BLaER1 treated with 17β-estradiol and CSF1 and Interleukin-3, amounts not matched to agents 10 nM and 100 nM (cell line): ENCODE data around the gene PTPN3.
"Not testable (repeated sequence)": the region's sequence is repeated elsewhere in the genome, so short reads cannot be mapped to it uniquely, and the experiment has no call there.

Experiments
- H3K27ac ChIP-seq, 11 experiments: shearing (Covaris generic); formaldehyde crosslinking; 2 replicates each; pipeline ENCODE4 v1.8.1; 2022
- H3K27me3 ChIP-seq, 11 experiments: shearing (Covaris generic); formaldehyde crosslinking; 2 replicates each; pipeline ENCODE4 v1.8.1; 2022
- H3K36me3 ChIP-seq, 11 experiments: shearing (Covaris generic); formaldehyde crosslinking; 2 replicates each; pipeline ENCODE4 v1.8.1; 2022
- H3K4me1 ChIP-seq, 10 experiments: shearing (Covaris generic); formaldehyde crosslinking; 2 replicates each; pipeline ENCODE4 v1.8.1; 2022
- H3K4me2 ChIP-seq, 11 experiments: shearing (Covaris generic); formaldehyde crosslinking; 2 replicates each; pipeline ENCODE4 v1.8.1; 2022
- H3K4me3 ChIP-seq, 10 experiments: shearing (Covaris generic); formaldehyde crosslinking; 2 replicates each; pipeline ENCODE4 v1.8.1; 2022
- H3K9ac ChIP-seq, 11 experiments: shearing (Covaris generic); formaldehyde crosslinking; 2 replicates each; pipeline ENCODE4 v1.8.1; 2022
- H3K9me3 ChIP-seq, 11 experiments: shearing (Covaris generic); formaldehyde crosslinking; replicated peaks in 1 of 11; 2 replicates each; pipeline ENCODE4 v1.8.1; 2022
- H4K20me1 ChIP-seq, 11 experiments: shearing (Covaris generic); formaldehyde crosslinking; 2 replicates each; pipeline ENCODE4 v1.8.1; 2022
- Cebpa-rat ChIP-seq, 11 experiments: shearing (Covaris generic); IDR thresholded peaks; 2 replicates each; pipeline ENCODE4 v1.8.1; 2022

Gene PTPN3

GRCh38 chr9:109346904-109347303 is 151.2 kb downstream of the PTPN3 start:
- TF ChIP-seq Cebpa-rat (IDR thresholded peaks at IDR 0.05) = no peak
- H3K4me2 ChIP-seq = no peak overlapping the region

GRCh38 chr9:109344866-109345265 is 153.2 kb downstream of the PTPN3 start:
- Histone ChIP-seq H4K20me1 (no peaks in the 10 kb centered on the region), H3K27ac (no peak overlapping the region), H3K9me3 (no peaks in the 10 kb centered on the region), H3K4me3 (no peak overlapping the region), H3K4me2 (no peak overlapping the region), H3K36me3 (no peaks in the 10 kb centered on the region), H3K4me1 (peaks cover 0 to 4% (median 0%) of the 10 kb centered on the region in 10 experiments; a peak in 1 of 20 replicates), H3K27me3 (no peaks in the 10 kb centered on the region), H3K9ac (no peak overlapping the region)
- TF ChIP-seq Cebpa-rat (IDR thresholded peaks at IDR 0.05) = no peak

More at GRCh38 chr9:109346904-109347303, 151.2 kb downstream of the PTPN3 start:
- Histone ChIP-seq H3K4me1 (peaks cover 0 to 4% (median 0%) of the 10 kb centered on the region in 10 experiments; a peak in 1 of 20 replicates), H4K20me1 (no peaks in the 10 kb centered on the region), H3K27ac (no peak overlapping the region), H3K36me3 (no peaks in the 10 kb centered on the region), H3K9me3 (no peaks in the 10 kb centered on the region), H3K27me3 (no peaks in the 10 kb centered on the region), H3K4me3 (no peak overlapping the region), H3K9ac (no peak overlapping the region)

GRCh38 chr9:109342878-109343277 is 155.2 kb downstream of the PTPN3 start:
- Histone ChIP-seq H3K4me3 (no peak overlapping the region), H3K9me3 (no peaks in the 10 kb centered on the region), H3K36me3 (no peaks in the 10 kb centered on the region), H3K4me2 (no peak overlapping the region), H3K27me3 (no peaks in the 10 kb centered on the region), H3K27ac (no peak overlapping the region), H3K9ac (no peak overlapping the region), H3K4me1 (peaks cover 0 to 4% (median 0%) of the 10 kb centered on the region in 10 experiments; a peak in 1 of 20 replicates), H4K20me1 (no peaks in the 10 kb centered on the region)
- no peak for TF ChIP-seq Cebpa-rat (IDR thresholded peaks at IDR 0.05)

- no peak for TF ChIP-seq Cebpa-rat (IDR thresholded peaks at IDR 0.05)
- no peaks in the 10 kb centered on the region for H4K20me1 ChIP-seq
- no peaks in the 10 kb centered on the region for H3K9me3 ChIP-seq
- H3K4me2 ChIP-seq = no peak overlapping the region
- H3K27ac ChIP-seq = no peak overlapping the region
- H3K27me3 ChIP-seq = no peaks in the 10 kb centered on the region
- no peaks in the 10 kb centered on the region for H3K36me3 ChIP-seq
- peaks cover 0 to 4% (median 0%) of the 10 kb centered on the region in 10 experiments; a peak in 1 of 20 replicates for H3K4me1 ChIP-seq
- no peak overlapping the region for H3K4me3 ChIP-seq
- no peak overlapping the region for H3K9ac ChIP-seq
Measured at GRCh38 chr9:109341561-109341960, 156.5 kb downstream of the PTPN3 start.

GRCh38 chr9:109340979-109341378 is 157.1 kb downstream of the PTPN3 start:
- not testable (repeated sequence) for H3K4me2 ChIP-seq, H3K27ac ChIP-seq, H3K9me3 ChIP-seq, H3K4me3 ChIP-seq, H3K27me3 ChIP-seq, H3K9ac ChIP-seq, H3K36me3 ChIP-seq, H4K20me1 ChIP-seq, H3K4me1 ChIP-seq

GRCh38 chr9:109336409-109336808 is 161.7 kb downstream of the PTPN3 start:
- H3K9ac ChIP-seq = no peak overlapping the region
- H3K9me3 ChIP-seq = no peaks in the 10 kb centered on the region
- no peak overlapping the region for H3K27ac ChIP-seq
- no peaks in the 10 kb centered on the region for H3K4me1 ChIP-seq
- TF ChIP-seq Cebpa-rat (IDR thresholded peaks at IDR 0.05) = no peak
- no peak overlapping the region for H3K4me3 ChIP-seq
- no peak overlapping the region for H3K4me2 ChIP-seq
- no peaks in the 10 kb centered on the region for H3K27me3 ChIP-seq
- H3K36me3 ChIP-seq = no peaks in the 10 kb centered on the region
- H4K20me1 ChIP-seq = no peaks in the 10 kb centered on the region

- Histone ChIP-seq H3K9me3 (no peaks in the 10 kb centered on the region), H3K27ac (no peak overlapping the region), H3K27me3 (no peaks in the 10 kb centered on the region), H3K9ac (no peak overlapping the region), H3K36me3 (no peaks in the 10 kb centered on the region), H3K4me3 (no peak overlapping the region), H3K4me2 (no peak overlapping the region), H4K20me1 (no peaks in the 10 kb centered on the region), H3K4me1 (no peaks in the 10 kb centered on the region)
- TF ChIP-seq Cebpa-rat (IDR thresholded peaks at IDR 0.05) = no peak
Measured at GRCh38 chr9:109335929-109336328, 162.2 kb downstream of the PTPN3 start.

GRCh38 chr9:109335121-109335520 is 163.0 kb downstream of the PTPN3 start:
- H4K20me1 ChIP-seq = no peaks in the 10 kb centered on the region
- no peak overlapping the region for H3K4me3 ChIP-seq
- no peaks in the 10 kb centered on the region for H3K9me3 ChIP-seq
- H3K9ac ChIP-seq = no peak overlapping the region
- no peak overlapping the region for H3K27ac ChIP-seq
- no peaks in the 10 kb centered on the region for H3K27me3 ChIP-seq
- peaks cover 0 to 4% (median 2%) of the 10 kb centered on the region in 10 experiments; a peak in 14 of 20 replicates for H3K4me1 ChIP-seq
- no peaks in the 10 kb centered on the region for H3K36me3 ChIP-seq
- no peak for TF ChIP-seq Cebpa-rat (IDR thresholded peaks at IDR 0.05)
- no peak overlapping the region for H3K4me2 ChIP-seq

GRCh38 chr9:109331353-109331752 is 166.8 kb downstream of the PTPN3 start:
- Histone ChIP-seq H3K4me3 (no peak overlapping the region), H4K20me1 (no peaks in the 10 kb centered on the region), H3K4me1 (peaks cover 0 to 16% (median 12%) of the 10 kb centered on the region in 10 experiments; a peak in 17 of 20 replicates), H3K4me2 (no peak overlapping the region), H3K27ac (no peak overlapping the region), H3K9me3 (no peaks in the 10 kb centered on the region), H3K36me3 (no peaks in the 10 kb centered on the region), H3K9ac (no peak overlapping the region), H3K27me3 (no peaks in the 10 kb centered on the region)
- TF ChIP-seq Cebpa-rat (IDR thresholded peaks at IDR 0.05) = no peak

- peaks cover 0 to 19% (median 12%) of the 10 kb centered on the region in 10 experiments; a peak in 17 of 20 replicates for H3K4me1 ChIP-seq
- peak overlapping the region in 9 of 11 experiments; percentile 17 to 71 (median 59); a peak in 18 of 22 replicates for H3K4me2 ChIP-seq
- TF ChIP-seq Cebpa-rat (IDR thresholded peaks at IDR 0.05) = no peak
- H4K20me1 ChIP-seq = no peaks in the 10 kb centered on the region
- no peaks in the 10 kb centered on the region for H3K36me3 ChIP-seq
- H3K9ac ChIP-seq = peak overlapping the region in 3 of 11 experiments; percentile 14 to 39 (median 34); a peak in 5 of 22 replicates
- no peak overlapping the region for H3K27ac ChIP-seq
- H3K4me3 ChIP-seq = no peak overlapping the region
- peaks cover 0 to 3% (median 0%) of the 10 kb centered on the region in 11 experiments; a peak in 1 of 22 replicates for H3K27me3 ChIP-seq
- H3K9me3 ChIP-seq = 0 out of 22 replicates have a peak, but pooled peaks cover 0 to 4% (median 0%) of the 10 kb centered on the region in 11 experiments
Measured at GRCh38 chr9:109329638-109330258, 168.4 kb downstream of the PTPN3 start.
